ENCODE data around the gene SIK3. TPM values are rescaled to one million over a fixed set of nuclear protein-coding genes. Genes with fewer than 3 reads are reported as not detected.

The SIK3 gene
- total and polyA plus RNA-seq, 3 experiments from 2014 or later, result 33.9 to 48.7 (median 42.8) TPM

GRCh38 chr11:116930586-116930985, 167.6 kb downstream of the SIK3 start:
- H3K9me3 ChIP-seq (ENCODE audit: low read length), result no peaks in the 10 kb centered on the region
- CTCF ChIA-PET, result interaction anchor here (0.9 to 2.6 kb wide), 3 partner anchors 72 to 175 kb away, joined by 3 to 14 read pairs (median 5); no protein-coding TSS in a partner anchor
- no peak for DNase-seq
- Mint-ChIP-seq H3K27me3 (no peaks in the 10 kb centered on the region), H3K9me3 (no peaks in the 10 kb centered on the region), H3K27ac (peak overlapping the region; percentile 88 to 100 (median 98)), H3K4me1 (peaks cover 86 to 90% (median 90%) of the 10 kb centered on the region in 3 donors), H3K36me3 (peaks cover 0 to 17% (median 3%) of the 10 kb centered on the region in 3 donors), H3K4me3 (peak overlapping the region; percentile 75 to 94 (median 83))
- peak overlapping the region; percentile 6 for H3K4me3 ChIP-seq (ENCODE audit: low read length)
- POLR2A ChIA-PET, result interaction anchor here (1.7 kb wide), 1 partner anchor 167 kb away, joined by 5 read pairs; the partner anchor contains the start of gene SIK3
- peaks cover 83% of the 10 kb centered on the region for H3K4me1 ChIP-seq (ENCODE audit: insufficient read depth, low read length)
- H3K27me3 ChIP-seq (ENCODE audit: insufficient read depth, low read length, poor library complexity, severe bottlenecking), result no peaks in the 10 kb centered on the region
- peak overlapping the region; percentile 84 for H3K27ac ChIP-seq (ENCODE audit: low read depth, low read length)
- H3K36me3 ChIP-seq (ENCODE audit: insufficient read depth, low read length), result no peaks in the 10 kb centered on the region

DNA sequence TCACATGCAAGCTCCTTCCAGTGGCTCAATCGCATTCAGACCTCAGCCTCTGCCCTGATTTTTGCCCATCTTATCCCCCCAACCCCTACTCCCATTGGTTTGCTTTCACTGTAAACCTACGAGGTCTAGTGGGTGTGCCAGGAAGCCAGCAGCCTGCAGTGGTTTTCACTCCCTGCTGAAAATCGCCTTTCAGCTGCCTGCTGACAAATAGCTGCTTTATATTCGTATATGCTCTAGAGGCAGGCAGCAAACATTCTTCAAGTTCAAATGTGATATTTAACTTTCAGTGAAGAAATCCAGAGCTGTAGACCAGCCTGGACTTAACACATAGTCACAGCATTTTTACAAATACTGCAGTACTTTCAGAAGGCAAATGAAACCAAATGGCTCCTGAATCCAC, 168.1 kb downstream of the SIK3 start:
- Histone ChIP-seq H3K4me3 (ENCODE audit: low read length) (peak overlapping the region; percentile 6), H3K27ac (ENCODE audit: low read depth, low read length) (peak overlapping the region; percentile 84), H3K36me3 (ENCODE audit: insufficient read depth, low read length) (no peaks in the 10 kb centered on the region), H3K9me3 (ENCODE audit: low read length) (no peaks in the 10 kb centered on the region), H3K27me3 (ENCODE audit: insufficient read depth, low read length, poor library complexity, severe bottlenecking) (no peaks in the 10 kb centered on the region), H3K4me1 (ENCODE audit: insufficient read depth, low read length) (peaks cover 87% of the 10 kb centered on the region)
- Mint-ChIP-seq H3K27ac (peak overlapping the region; percentile 88 to 100 (median 98)), H3K9me3 (no peaks in the 10 kb centered on the region), H3K4me1 (peaks cover 90 to 94% (median 93%) of the 10 kb centered on the region in 3 donors), H3K4me3 (peak overlapping the region; percentile 75 to 94 (median 83)), H3K36me3 (peaks cover 0 to 15% (median 3%) of the 10 kb centered on the region in 3 donors), H3K27me3 (no peaks in the 10 kb centered on the region)
- peak; percentile 17 to 64 (median 57) for DNase-seq
- POLR2A ChIA-PET, result interaction anchor here (1.7 kb wide), 1 partner anchor 167 kb away, joined by 5 read pairs; the partner anchor contains the start of gene SIK3
- CTCF ChIA-PET, result interaction anchor here (0.9 to 2.6 kb wide), 6 partner anchors 10 to 296 kb away, joined by 3 to 14 read pairs (median 4); no protein-coding TSS in a partner anchor

DNA sequence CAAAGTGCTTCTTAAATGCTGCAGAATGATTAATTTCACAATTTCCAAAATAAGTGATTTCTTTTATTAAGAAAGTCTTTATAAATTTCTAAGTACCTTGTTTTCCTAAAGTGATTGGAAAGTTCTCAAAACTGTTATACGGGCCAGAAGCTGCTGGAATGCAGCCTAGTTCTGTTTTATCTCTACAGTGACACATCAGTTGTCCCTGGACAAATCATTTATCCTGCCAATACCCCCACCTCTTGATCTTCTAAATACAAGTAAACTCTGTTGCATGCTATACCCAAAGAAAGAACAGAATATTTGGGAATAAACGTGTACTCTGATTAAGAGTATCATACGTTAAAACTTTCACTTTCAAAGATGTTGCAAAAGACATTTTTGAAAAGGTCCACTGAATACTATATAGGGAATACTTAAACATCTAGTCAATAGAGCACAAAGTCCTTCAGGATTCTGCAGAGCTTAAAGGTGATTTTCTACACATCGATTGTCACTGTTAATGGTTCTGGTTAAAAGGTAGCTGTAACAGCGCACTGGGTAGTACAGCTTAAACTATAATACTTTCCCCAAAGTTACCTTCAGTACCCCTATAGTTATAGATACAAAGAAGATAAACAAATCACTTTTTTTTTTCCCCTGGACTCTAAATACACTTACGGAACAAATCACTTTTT, 168.7 kb downstream of the SIK3 start:
- POLR2A ChIA-PET, result interaction anchor here (1.7 kb wide), 1 partner anchor 168 kb away, joined by 5 read pairs; the partner anchor contains the start of gene SIK3
- H3K4me1 Mint-ChIP-seq, result peaks cover 95 to 98% (median 98%) of the 10 kb centered on the region in 3 donors
- Histone ChIP-seq H3K27ac (ENCODE audit: low read depth, low read length) (peak overlapping the region; percentile 84), H3K27me3 (ENCODE audit: insufficient read depth, low read length, poor library complexity, severe bottlenecking) (no peaks in the 10 kb centered on the region), H3K4me1 (ENCODE audit: insufficient read depth, low read length) (peaks cover 94% of the 10 kb centered on the region), H3K9me3 (ENCODE audit: low read length) (no peaks in the 10 kb centered on the region), H3K4me3 (ENCODE audit: low read length) (peak overlapping the region; percentile 6), H3K36me3 (ENCODE audit: insufficient read depth, low read length) (no peaks in the 10 kb centered on the region)
- DNase-seq, result no peak
- CTCF ChIA-PET, result interaction anchor here (0.9 to 2.6 kb wide), 8 partner anchors 10 to 297 kb away, joined by 3 to 14 read pairs (median 4); partner anchors contain the start of gene SIK3
- peaks cover 0 to 19% (median 5%) of the 10 kb centered on the region in 3 donors for H3K36me3 Mint-ChIP-seq
- no peaks in the 10 kb centered on the region for H3K9me3 Mint-ChIP-seq
- H3K4me3 Mint-ChIP-seq, result peak overlapping the region; percentile 75 to 94 (median 83)
- peak overlapping the region; percentile 92 to 100 (median 98) for H3K27ac Mint-ChIP-seq
- H3K27me3 Mint-ChIP-seq, result no peaks in the 10 kb centered on the region

GRCh38 chr11:116928845-116929244, 169.4 kb downstream of the SIK3 start:
- Histone ChIP-seq H3K4me3 (ENCODE audit: low read length) (peak overlapping the region; percentile 17), H3K4me1 (ENCODE audit: insufficient read depth, low read length) (peaks cover 96% of the 10 kb centered on the region), H3K9me3 (ENCODE audit: low read length) (no peaks in the 10 kb centered on the region), H3K27ac (ENCODE audit: low read depth, low read length) (peak overlapping the region; percentile 4), H3K27me3 (ENCODE audit: insufficient read depth, low read length, poor library complexity, severe bottlenecking) (no peaks in the 10 kb centered on the region), H3K36me3 (ENCODE audit: insufficient read depth, low read length) (no peaks in the 10 kb centered on the region)
- H3K4me1 Mint-ChIP-seq, result peaks cover 95 to 98% (median 98%) of the 10 kb centered on the region in 3 donors
- H3K9me3 Mint-ChIP-seq, result no peaks in the 10 kb centered on the region
- ChIA-PET POLR2A (interaction anchor here (1.7 kb wide), 1 partner anchor 169 kb away, joined by 5 read pairs; the partner anchor contains the start of gene SIK3), CTCF (interaction anchor here (0.7 to 2.6 kb wide), 10 partner anchors 9 to 298 kb away, joined by 3 to 14 read pairs (median 4); partner anchors contain the start of gene SIK3)
- peak overlapping the region; percentile 37 to 94 (median 81) for H3K4me3 Mint-ChIP-seq
- peaks cover 0 to 19% (median 5%) of the 10 kb centered on the region in 3 donors for H3K36me3 Mint-ChIP-seq
- no peaks in the 10 kb centered on the region for H3K27me3 Mint-ChIP-seq
- no peak for DNase-seq
- H3K27ac Mint-ChIP-seq, result peak overlapping the region; percentile 92 to 100 (median 98)

DNA sequence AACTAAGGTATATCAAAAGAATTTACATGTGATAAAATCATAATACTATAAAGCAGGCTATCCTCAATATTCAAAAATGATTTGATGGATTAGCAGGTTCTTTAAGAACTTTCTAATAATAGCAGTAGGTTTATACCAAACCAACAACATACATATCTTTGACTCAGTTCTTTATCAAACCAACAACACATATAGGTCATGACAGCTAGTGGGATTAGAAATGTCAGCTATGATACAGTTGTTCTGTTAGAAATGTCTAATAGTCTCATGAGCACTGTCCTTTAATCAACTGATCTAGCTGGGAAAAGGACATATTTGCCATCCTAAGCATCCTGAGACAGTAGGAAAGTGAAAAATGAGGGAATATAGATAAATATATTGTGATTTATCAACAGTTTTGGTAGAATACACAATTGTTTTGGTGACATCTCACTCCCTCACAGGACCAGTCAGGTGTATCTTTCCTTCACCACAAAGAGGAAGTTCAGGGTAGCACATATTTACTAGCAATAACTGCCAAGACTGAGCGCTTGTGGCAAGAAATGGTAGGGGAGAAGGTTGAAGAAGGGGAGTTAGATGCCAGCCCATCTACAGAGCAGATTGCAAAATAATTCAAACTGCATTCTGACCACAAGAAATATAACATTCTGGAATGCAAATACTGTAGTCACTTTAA, 170.0 kb downstream of the SIK3 start:
- Histone ChIP-seq H3K27ac (ENCODE audit: low read depth, low read length) (peak overlapping the region; percentile 46), H3K36me3 (ENCODE audit: insufficient read depth, low read length) (no peaks in the 10 kb centered on the region), H3K4me1 (ENCODE audit: insufficient read depth, low read length) (peaks cover 90% of the 10 kb centered on the region), H3K9me3 (ENCODE audit: low read length) (no peaks in the 10 kb centered on the region), H3K27me3 (ENCODE audit: insufficient read depth, low read length, poor library complexity, severe bottlenecking) (no peaks in the 10 kb centered on the region), H3K4me3 (ENCODE audit: low read length) (no peak overlapping the region)
- Mint-ChIP-seq H3K4me1 (peaks cover 95 to 98% (median 98%) of the 10 kb centered on the region in 3 donors), H3K36me3 (peaks cover 0 to 25% (median 5%) of the 10 kb centered on the region in 3 donors), H3K4me3 (peak overlapping the region; percentile 37 to 94 (median 81)), H3K27me3 (no peaks in the 10 kb centered on the region), H3K27ac (peak overlapping the region; percentile 92 to 100 (median 98)), H3K9me3 (no peaks in the 10 kb centered on the region)
- POLR2A ChIA-PET, result interaction anchor here (0.9 kb wide), 1 partner anchor 8 kb away, joined by 3 read pairs; no protein-coding TSS in a partner anchor
- DNase-seq, result peak in 4 of 5 donors; percentile 8 to 61 (median 56)
- CTCF ChIA-PET, result interaction anchor here (0.7 to 1.9 kb wide), 4 partner anchors 8 to 19 kb away, joined by 3 to 6 read pairs (median 3); no protein-coding TSS in a partner anchor

- H3K4me1 Mint-ChIP-seq, result peaks cover 89 to 93% (median 92%) of the 10 kb centered on the region in 3 donors
- H3K27ac Mint-ChIP-seq, result peak overlapping the region; percentile 92 to 100 (median 98)
- POLR2A ChIA-PET, result interaction anchor here (0.5 to 1.0 kb wide), 3 partner anchors 7 to 217 kb away, joined by 3 to 4 read pairs (median 4); partner anchors contain the start of gene PAFAH1B2
Observed at GRCh38 chr11:116927163-116927974, 170.9 kb downstream of the SIK3 start.

More at GRCh38 chr11:116927163-116927974, 170.9 kb downstream of the SIK3 start:
- DNase-seq, result peak; percentile 8 to 70 (median 50)
- Histone ChIP-seq H3K27ac (ENCODE audit: low read depth, low read length) (peak overlapping the region; percentile 46), H3K4me3 (ENCODE audit: low read length) (peak overlapping the region; percentile 1), H3K27me3 (ENCODE audit: insufficient read depth, low read length, poor library complexity, severe bottlenecking) (no peaks in the 10 kb centered on the region), H3K4me1 (ENCODE audit: insufficient read depth, low read length) (peaks cover 84% of the 10 kb centered on the region), H3K9me3 (ENCODE audit: low read length) (no peaks in the 10 kb centered on the region), H3K36me3 (ENCODE audit: insufficient read depth, low read length) (no peaks in the 10 kb centered on the region)
- H3K9me3 Mint-ChIP-seq, result no peaks in the 10 kb centered on the region
- H3K4me3 Mint-ChIP-seq, result peak overlapping the region; percentile 17 to 94 (median 81)
- CTCF ChIA-PET, result interaction anchor here (0.8 to 3.1 kb wide), 9 partner anchors 10 to 179 kb away, joined by 3 to 11 read pairs (median 4); partner anchors contain the start of genes APOA5 and SIK3
- H3K27me3 Mint-ChIP-seq, result no peaks in the 10 kb centered on the region
- peaks cover 0 to 29% (median 5%) of the 10 kb centered on the region in 3 donors for H3K36me3 Mint-ChIP-seq

Data from CD8-positive, alpha-beta memory T cell (primary cell).